Neural cell (in vitro differentiated cells): ENCODE measurements around the gene SLC25A18. TPM values are rescaled to one million over a fixed set of nuclear protein-coding genes. Genes with fewer than 3 reads are reported as not detected.

Experiments
- H2AFZ ChIP-seq: fragments of 200-600, 300-800 bp; sonication (generic), shearing (Covaris generic); 2 replicates; pipeline ENCODE4 v1.6.0; 2014; ENCODE audit warnings: low read depth, mild to moderate bottlenecking, antibody characterized with exemption, low read length, moderate library complexity
- H3F3A ChIP-seq: fragments of 200-600 bp; shearing (Covaris generic); 2 replicates; pipeline ENCODE4 v1.6.1; 2016; ENCODE audit warnings: mild to moderate bottlenecking, moderate library complexity, mixed read lengths, antibody characterized with exemption, low read length; ENCODE audit not compliant: insufficient read depth, poor library complexity, severe bottlenecking
- H3K27ac ChIP-seq: fragments of 200-600, 300-800 bp; sonication (generic), shearing (Covaris generic); 2 replicates; pipeline ENCODE4 v1.5.1; 2014; ENCODE audit warnings: mild to moderate bottlenecking, low read length, moderate library complexity
- H3K27me3 ChIP-seq: fragments of 300-800, 200-600 bp; sonication (generic), shearing (Covaris generic); 2 replicates; pipeline ENCODE4 v1.6.0; 2014; ENCODE audit warnings: mild to moderate bottlenecking, low read depth, low read length, moderate library complexity; ENCODE audit not compliant: insufficient read depth
- H3K36me3 ChIP-seq: fragments of 300-800, 200-600 bp; sonication (generic), shearing (Covaris generic); 2 replicates; pipeline ENCODE4 v1.5.1; 2014; ENCODE audit warnings: mild to moderate bottlenecking, antibody characterized with exemption, low read length, moderate library complexity; ENCODE audit not compliant: insufficient read depth
- H3K4me2 ChIP-seq: fragments of 300-800, 200-600 bp; sonication (generic), shearing (Covaris generic); 2 replicates; pipeline ENCODE4 v1.6.0; 2014; ENCODE audit warnings: mild to moderate bottlenecking, low read length
- H3K4me3 ChIP-seq: fragments of 300-800, 200-600 bp; sonication (generic), shearing (Covaris generic); 2 replicates; pipeline ENCODE4 v1.5.1; 2014; ENCODE audit warnings: mild to moderate bottlenecking, low read length, moderate library complexity
- H3K79me2 ChIP-seq: fragments of 200-600 bp; shearing (Covaris generic); replicated peaks from 2 replicates; pipeline ENCODE4 v1.6.0; 2014; ENCODE audit warnings: mild to moderate bottlenecking, low read length, moderate library complexity; ENCODE audit not compliant: insufficient read depth
- H3K9ac ChIP-seq: fragments of 300-800, 200-600 bp; sonication (generic), shearing (Covaris generic); 2 replicates; pipeline ENCODE4 v1.6.1; 2016; ENCODE audit warnings: mild to moderate bottlenecking, low read length, mixed read lengths
- H3K9me2 ChIP-seq: fragments of 200-600 bp; shearing (Covaris generic); 2 replicates; pipeline ENCODE4 v1.6.1; 2016; ENCODE audit warnings: mild to moderate bottlenecking, low read length, mixed read lengths; ENCODE audit not compliant: insufficient read depth
- H3K9me3 ChIP-seq: fragments of 200-600, 300-800 bp; sonication (generic), shearing (Covaris generic); 2 replicates; pipeline ENCODE4 v1.6.1; 2016; ENCODE audit warnings: mild to moderate bottlenecking, mixed run types, low read length, moderate library complexity, mixed read lengths
- H4K20me1 ChIP-seq: fragments of 200-600 bp; shearing (Covaris generic); 2 replicates; pipeline ENCODE4 v1.6.1; 2016; ENCODE audit warnings: mild to moderate bottlenecking, mixed run types; ENCODE audit not compliant: insufficient read depth
- EP300 ChIP-seq: fragments of 450-650 bp; conservative IDR thresholded peaks from 2 replicates; pipeline ENCODE4 v1.6.1; 2014; ENCODE audit warnings: antibody characterized with exemption, mild to moderate bottlenecking, moderate library complexity; ENCODE audit not compliant: poor library complexity, severe bottlenecking
- EZH2 ChIP-seq: fragments of 200-600, 300-800 bp; shearing (Covaris generic), sonication (generic); IDR thresholded peaks from 2 replicates; pipeline ENCODE4 v1.6.1; 2014; ENCODE audit warnings: antibody characterized with exemption, low read length, borderline replicate concordance, mild to moderate bottlenecking; ENCODE audit not compliant: insufficient read depth, poor library complexity, severe bottlenecking
- MXI1 ChIP-seq: fragments of 450-650 bp; conservative IDR thresholded peaks from 2 replicates; pipeline ENCODE4 v1.6.1; 2014; ENCODE audit warnings: antibody characterized with exemption, mild to moderate bottlenecking; ENCODE audit not compliant: poor library complexity, severe bottlenecking
- POLR2AphosphoS5 ChIP-seq: IDR thresholded peaks from 2 replicates; pipeline ENCODE4 v1.6.1; 2012
- RAD21 ChIP-seq: fragments of 450-650 bp; conservative IDR thresholded peaks from 2 replicates; pipeline ENCODE4 v1.6.1; 2014; ENCODE audit warnings: antibody characterized with exemption, mild to moderate bottlenecking, moderate library complexity
- SMC3 ChIP-seq: fragments of 450-650 bp; conservative IDR thresholded peaks from 2 replicates; pipeline ENCODE4 v1.6.1; 2014; ENCODE audit warnings: antibody characterized with exemption, mild to moderate bottlenecking, moderate library complexity; ENCODE audit not compliant: poor library complexity
- TAF1 ChIP-seq: IDR thresholded peaks from 2 replicates; pipeline ENCODE4 v1.6.1; 2012; ENCODE audit warnings: low read depth
- polyA plus RNA-seq: library from polyadenylated mRNA; depleted of rRNA; stranded (reverse); fragments of >200 nt; gene quantifications from 2 replicates; pipeline ENCODE4 v1.2.3, GENCODE V29; 2014
- TF ChIP-seq, protein P1 (sequence below): fragments of 450-650 bp; IDR thresholded peaks from 2 replicates; pipeline ENCODE4 v1.5.1; 2014; ENCODE audit warnings: antibody characterized with exemption, mild to moderate bottlenecking, moderate library complexity; ENCODE audit not compliant: poor library complexity, severe bottlenecking
- TF ChIP-seq, protein P2 (sequence below): IDR thresholded peaks from 2 replicates; pipeline ENCODE4 v1.6.1; 2012; ENCODE audit warnings: borderline replicate concordance

SLC25A18 gene
- polyA plus RNA-seq, 1 donor from 2014 or later, result 0.28 TPM

DNA sequence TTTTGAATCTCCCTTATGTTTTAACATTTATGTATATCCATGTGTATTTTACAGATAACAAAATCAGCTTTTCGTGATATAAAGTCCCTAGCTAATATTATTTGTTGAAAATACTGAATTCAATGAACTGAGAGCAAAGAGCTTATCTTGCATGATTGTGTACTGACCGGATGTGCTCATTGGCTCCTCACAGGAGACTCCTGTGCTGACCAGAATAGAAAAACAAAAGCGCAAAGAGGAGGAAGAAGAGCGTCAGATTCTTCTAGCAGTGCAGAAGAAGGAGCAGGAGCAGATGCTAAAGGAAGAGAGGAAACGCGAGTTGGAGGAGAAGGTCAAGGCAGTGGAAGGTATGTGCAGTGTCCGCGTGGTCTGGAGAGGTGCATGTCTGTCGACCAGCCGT, 39.4 kb upstream of the SLC25A18 start:
- Histone ChIP-seq H3K9me3 (no peaks in the 10 kb centered on the region), H3K79me2 (no peaks in the 10 kb centered on the region), H3K9me2 (no peaks in the 10 kb centered on the region), H3K4me3 (no peak overlapping the region), H3K9ac (no peak overlapping the region), H4K20me1 (no peaks in the 10 kb centered on the region), H3F3A (no peaks in the 10 kb centered on the region), H3K27ac (no peak overlapping the region), H3K36me3 (no peaks in the 10 kb centered on the region), H3K27me3 (no peaks in the 10 kb centered on the region), H2AFZ (no peak overlapping the region), H3K4me2 (no peak overlapping the region)
- no peak for TF ChIP-seq RAD21
- TF ChIP-seq EZH2, result no peak
- TF ChIP-seq, protein P1, sequence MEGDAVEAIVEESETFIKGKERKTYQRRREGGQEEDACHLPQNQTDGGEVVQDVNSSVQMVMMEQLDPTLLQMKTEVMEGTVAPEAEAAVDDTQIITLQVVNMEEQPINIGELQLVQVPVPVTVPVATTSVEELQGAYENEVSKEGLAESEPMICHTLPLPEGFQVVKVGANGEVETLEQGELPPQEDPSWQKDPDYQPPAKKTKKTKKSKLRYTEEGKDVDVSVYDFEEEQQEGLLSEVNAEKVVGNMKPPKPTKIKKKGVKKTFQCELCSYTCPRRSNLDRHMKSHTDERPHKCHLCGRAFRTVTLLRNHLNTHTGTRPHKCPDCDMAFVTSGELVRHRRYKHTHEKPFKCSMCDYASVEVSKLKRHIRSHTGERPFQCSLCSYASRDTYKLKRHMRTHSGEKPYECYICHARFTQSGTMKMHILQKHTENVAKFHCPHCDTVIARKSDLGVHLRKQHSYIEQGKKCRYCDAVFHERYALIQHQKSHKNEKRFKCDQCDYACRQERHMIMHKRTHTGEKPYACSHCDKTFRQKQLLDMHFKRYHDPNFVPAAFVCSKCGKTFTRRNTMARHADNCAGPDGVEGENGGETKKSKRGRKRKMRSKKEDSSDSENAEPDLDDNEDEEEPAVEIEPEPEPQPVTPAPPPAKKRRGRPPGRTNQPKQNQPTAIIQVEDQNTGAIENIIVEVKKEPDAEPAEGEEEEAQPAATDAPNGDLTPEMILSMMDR, result no peak
- no peak for TF ChIP-seq MXI1
- no peak for TF ChIP-seq EP300
- TF ChIP-seq POLR2AphosphoS5, result no peak
- TF ChIP-seq SMC3, result no peak
- TF ChIP-seq, protein P2, sequence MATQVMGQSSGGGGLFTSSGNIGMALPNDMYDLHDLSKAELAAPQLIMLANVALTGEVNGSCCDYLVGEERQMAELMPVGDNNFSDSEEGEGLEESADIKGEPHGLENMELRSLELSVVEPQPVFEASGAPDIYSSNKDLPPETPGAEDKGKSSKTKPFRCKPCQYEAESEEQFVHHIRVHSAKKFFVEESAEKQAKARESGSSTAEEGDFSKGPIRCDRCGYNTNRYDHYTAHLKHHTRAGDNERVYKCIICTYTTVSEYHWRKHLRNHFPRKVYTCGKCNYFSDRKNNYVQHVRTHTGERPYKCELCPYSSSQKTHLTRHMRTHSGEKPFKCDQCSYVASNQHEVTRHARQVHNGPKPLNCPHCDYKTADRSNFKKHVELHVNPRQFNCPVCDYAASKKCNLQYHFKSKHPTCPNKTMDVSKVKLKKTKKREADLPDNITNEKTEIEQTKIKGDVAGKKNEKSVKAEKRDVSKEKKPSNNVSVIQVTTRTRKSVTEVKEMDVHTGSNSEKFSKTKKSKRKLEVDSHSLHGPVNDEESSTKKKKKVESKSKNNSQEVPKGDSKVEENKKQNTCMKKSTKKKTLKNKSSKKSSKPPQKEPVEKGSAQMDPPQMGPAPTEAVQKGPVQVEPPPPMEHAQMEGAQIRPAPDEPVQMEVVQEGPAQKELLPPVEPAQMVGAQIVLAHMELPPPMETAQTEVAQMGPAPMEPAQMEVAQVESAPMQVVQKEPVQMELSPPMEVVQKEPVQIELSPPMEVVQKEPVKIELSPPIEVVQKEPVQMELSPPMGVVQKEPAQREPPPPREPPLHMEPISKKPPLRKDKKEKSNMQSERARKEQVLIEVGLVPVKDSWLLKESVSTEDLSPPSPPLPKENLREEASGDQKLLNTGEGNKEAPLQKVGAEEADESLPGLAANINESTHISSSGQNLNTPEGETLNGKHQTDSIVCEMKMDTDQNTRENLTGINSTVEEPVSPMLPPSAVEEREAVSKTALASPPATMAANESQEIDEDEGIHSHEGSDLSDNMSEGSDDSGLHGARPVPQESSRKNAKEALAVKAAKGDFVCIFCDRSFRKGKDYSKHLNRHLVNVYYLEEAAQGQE, result no peak
- TF ChIP-seq TAF1, result no peak

DNA sequence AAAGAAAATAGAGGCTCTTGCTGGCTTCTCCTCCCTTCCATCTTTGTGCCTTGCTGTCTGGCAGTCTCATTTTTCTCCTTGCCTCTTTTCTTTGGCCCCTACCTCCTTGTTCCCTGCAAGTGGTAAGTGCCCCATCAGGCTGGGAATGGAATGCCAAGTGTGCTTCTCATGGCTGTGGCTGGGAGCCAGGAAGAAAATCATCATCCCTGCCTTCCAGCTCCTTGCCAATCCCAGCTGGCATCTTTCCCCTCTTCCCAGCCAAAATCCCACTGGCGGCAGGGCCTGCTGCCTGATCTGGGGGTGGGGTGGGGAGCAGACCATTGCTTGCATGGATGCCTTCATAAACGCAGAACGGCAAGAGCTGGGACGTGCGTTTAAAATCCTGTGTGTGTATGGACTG, 27.0 kb upstream of the SLC25A18 start:
- Histone ChIP-seq H3K9me2 (no peaks in the 10 kb centered on the region), H3K27me3 (no peaks in the 10 kb centered on the region), H3K9me3 (no peaks in the 10 kb centered on the region), H3K36me3 (no peaks in the 10 kb centered on the region), H3K79me2 (no peaks in the 10 kb centered on the region), H4K20me1 (no peaks in the 10 kb centered on the region), H3K27ac (no peak overlapping the region), H3F3A (no peaks in the 10 kb centered on the region), H3K9ac (no peak overlapping the region), H3K4me3 (no peak overlapping the region), H2AFZ (no peak overlapping the region), H3K4me2 (no peak overlapping the region)
- no peak for TF ChIP-seq POLR2AphosphoS5
- TF ChIP-seq, protein P2, result no peak
- TF ChIP-seq TAF1, result no peak
- TF ChIP-seq, protein P1, result no peak
- no peak for TF ChIP-seq EP300
- TF ChIP-seq RAD21, result no peak
- no peak for TF ChIP-seq MXI1
- no peak for TF ChIP-seq EZH2
- TF ChIP-seq SMC3, result no peak
